NT2/D1 (cell line): ENCODE results near the gene RASD2.

Experiments
- SUZ12 ChIP-seq: IDR thresholded peaks from 2 replicates; pipeline ENCODE4 v1.6.1; 2011; ENCODE audit not compliant: insufficient read length, insufficient read depth; ENCODE audit errors: extremely low read depth
- YY1 ChIP-seq: IDR thresholded peaks from 2 replicates; pipeline ENCODE4 v1.6.1; 2011; ENCODE audit not compliant: insufficient read length, insufficient read depth

- TF ChIP-seq SUZ12 (no peak), YY1 (no peak)
These were observed 30.1 kb upstream of the RASD2 start for GRCh38 chr22:35510481-35510934.
